HG02623 (cell line): ENCODE measurements around the gene ARG2.

Source experiments
- ATAC-seq: cut with Tn5 transposase; IDR thresholded peaks from one replicate; pipeline ENCODE4 v1.9.1; 2021; ENCODE audit warnings: moderate library complexity; ENCODE audit not compliant: unreplicated experiment

ARG2 gene

DNA sequence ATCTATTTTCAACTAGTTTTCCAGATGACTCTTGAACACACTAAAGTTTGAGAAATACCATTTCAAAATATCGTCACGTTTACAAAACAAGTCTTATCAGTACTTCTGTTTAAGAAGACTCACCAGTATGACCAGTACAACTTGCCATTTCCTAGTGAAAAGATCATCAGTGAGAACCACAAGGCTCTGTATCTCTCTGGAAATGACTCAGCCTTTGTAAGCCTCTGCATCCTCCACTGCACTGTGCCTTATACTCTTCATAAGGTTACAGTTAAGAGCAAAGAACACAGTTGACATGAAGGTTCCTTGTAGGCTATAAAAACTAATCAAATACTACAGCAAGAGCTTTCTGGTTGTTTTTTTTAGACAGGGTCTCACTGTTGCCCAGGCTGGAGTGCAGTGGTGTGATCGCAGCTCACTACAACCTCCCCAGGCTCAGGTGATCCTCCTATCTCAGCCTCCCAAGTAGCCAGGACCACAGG, 60.4 kb downstream of the ARG2 start:
- peak; percentile 95 for ATAC-seq

DNA sequence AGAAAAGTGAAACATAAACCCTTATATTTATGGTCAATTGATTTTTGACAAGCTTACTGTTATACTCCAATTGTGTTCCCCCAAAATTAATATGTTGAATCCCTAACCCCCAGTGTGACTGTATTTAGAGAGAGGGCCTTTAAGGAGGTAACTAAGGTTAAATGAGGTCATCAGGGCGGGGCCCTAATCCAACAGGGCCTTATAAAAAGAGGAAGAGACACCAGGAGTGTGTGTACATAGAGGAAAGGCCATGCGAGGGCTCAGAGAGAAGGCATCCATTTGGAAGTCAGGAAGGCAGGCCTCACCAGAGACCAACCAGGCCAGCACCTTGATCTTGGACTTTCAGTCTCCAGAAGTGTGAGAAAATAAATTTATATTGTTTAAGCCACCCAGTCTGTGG, 61.2 kb downstream of the ARG2 start:
- ATAC-seq = no peak

DNA sequence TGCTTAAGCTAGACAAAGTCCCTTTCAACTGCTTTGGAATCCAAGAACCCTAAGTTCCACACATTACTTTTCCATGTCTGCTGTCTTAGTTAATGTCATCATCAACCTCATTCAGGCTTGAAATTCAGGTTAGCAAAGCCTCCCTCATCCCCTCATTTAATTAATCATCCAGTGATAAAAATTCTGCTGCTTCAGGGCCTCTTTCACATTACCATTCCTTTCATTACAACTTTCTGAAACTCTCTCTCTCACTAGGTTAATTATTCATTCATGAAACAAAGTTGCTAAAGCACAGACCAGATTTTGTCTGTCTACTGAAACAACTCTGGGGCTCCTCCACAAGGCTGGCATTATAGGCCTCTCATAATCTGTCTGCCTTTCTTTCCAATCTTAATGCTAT, 64.1 kb downstream of the ARG2 start:
- no peak for ATAC-seq

DNA sequence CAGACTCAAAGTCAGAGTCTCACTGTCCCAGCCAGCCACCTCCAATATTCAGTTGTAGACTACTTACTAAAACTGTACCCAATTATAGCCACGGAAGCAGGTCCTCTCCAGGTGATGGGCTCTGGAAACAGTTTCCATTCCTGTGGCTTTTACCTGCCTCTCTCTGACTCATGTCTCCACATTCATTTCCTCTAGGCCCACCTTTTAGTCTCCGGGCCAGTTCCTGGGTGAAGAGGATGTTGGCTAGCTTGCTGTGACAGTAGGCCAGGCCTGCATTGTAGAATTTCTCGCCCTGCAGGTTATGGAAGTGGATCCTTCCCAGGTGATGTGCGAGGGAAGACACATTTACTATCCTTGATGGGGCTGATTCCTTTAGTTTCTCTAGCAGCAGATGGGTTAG, 70.3 kb downstream of the ARG2 start:
- ATAC-seq = no peak

DNA sequence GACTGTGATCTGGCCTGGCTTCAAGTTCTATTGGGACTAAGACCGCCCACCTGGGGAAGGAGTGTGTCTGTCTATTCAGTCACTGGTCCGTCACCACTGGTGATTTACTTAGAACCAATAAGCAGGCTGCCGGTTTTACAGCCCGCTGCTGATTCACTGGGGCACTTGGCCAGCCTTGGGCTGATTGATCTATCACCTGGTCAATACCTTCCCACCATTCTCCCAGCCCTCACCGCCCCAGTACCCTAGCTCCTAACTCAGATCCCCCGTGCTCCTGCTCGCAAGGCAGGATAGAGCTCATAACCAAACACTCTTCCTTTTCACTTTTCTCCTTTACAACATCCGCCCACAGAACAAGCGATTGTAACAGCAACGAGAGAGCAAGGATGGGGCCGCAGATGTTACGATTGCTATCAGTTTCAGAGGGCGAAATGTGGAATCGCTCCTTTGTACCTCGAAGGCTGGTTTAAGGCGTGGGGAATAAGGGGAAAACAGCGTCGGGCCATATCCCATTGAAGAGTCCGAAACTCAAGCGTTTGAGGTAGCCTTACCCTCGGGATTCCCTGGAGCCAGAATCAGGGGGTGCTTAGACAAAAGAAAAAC, 75.2 kb downstream of the ARG2 start:
- peak; percentile 81 for ATAC-seq

DNA sequence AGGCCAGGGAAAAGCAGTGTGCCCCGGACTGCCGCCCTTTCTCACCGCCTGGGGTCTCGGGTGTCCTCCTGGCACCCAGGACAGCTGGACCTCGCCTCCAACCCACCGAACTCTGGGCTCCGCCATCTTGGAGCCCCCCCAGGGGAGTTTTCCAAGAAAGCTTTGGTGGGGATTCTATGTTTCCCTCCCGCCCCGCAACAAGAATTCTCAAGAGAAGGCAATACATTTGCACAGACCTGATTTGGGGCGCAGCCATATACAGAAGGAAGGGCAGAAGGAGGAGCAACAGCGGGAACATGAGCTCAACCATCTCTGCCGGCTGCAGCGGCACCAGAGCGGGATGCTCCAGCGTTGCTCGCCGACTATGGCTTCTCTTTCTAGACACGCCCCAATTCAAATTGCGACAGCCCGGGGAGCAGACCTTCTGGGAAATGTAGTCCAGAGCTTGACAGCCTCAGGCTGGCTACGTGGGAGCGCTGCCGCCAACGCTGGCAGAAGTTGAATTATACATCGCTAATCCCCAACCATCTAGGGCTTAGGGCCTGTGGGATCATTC, 75.8 kb downstream of the ARG2 start, which contains the start of gene RDH11:
Gene RDH11 (minus strand): TSS at position 371 of the 556 bp plus-strand sequence. CDS start 61 bp downstream, at position 310.
- ATAC-seq = peak; percentile 92

DNA sequence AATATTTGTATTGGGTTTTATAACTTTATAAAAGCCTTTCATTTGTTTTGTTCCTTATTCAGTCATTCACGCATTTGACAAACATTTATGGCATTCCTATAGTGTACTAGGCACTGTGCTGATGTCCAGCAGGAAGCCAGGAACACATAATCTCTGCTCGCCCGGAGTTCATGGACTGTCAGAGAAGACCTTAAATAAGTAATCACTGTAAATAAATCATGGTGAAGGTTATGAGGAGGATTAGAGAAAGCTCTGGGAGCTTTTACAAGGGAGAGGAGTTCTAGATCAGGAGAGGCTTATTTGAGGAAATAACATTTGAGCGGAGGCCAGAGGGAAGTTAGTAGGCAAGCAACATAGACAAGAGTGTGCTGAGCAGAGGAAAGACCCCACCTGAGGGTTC, 77.3 kb downstream of the ARG2 start:
- ATAC-seq = no peak

DNA sequence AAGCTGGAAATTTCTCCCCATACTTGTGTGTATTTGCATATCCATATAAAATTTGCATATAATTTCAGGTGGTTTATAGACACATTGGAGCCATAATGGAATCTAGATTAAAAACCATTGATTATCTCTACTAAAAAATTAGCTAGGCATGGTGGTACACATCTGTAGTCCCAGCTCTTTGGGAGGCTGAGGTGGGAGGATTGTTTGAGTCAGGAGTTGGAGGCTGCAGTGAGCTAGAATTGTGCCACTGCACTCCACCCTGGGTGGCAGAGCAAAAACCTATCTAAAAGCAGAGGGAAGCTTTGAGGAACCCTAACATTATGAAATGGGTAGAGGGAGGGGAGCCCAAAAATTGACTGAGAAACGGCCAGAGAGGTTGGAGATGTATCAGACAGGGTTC, 78.5 kb downstream of the ARG2 start:
- ATAC-seq = no peak
